Measurements from ENCODE around the gene MOB4.

DNA sequence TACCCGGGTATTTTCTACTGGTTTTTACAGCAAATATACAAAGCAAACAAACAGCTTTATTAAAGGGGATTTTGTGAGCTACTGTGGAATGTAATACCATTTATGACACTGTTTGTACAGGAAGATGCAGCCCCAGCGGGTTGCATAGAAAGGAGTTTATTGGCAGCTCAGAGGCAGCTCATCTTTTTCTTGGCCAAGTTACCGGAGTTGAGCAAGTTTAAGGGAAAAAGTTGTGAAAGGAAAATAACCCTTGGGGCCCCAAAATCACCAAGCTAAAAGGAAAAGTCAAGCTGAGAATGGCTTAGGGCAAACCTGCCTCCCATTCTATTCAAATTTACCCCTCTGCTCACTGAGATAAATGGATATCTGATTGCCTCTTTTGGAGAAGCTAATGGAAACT, 60.8 kb downstream of the MOB4 start:
- TF ChIP-seq POLR2A (IDR thresholded peaks at IDR 0.05), result no peak
- TF ChIP-seq, protein P1, sequence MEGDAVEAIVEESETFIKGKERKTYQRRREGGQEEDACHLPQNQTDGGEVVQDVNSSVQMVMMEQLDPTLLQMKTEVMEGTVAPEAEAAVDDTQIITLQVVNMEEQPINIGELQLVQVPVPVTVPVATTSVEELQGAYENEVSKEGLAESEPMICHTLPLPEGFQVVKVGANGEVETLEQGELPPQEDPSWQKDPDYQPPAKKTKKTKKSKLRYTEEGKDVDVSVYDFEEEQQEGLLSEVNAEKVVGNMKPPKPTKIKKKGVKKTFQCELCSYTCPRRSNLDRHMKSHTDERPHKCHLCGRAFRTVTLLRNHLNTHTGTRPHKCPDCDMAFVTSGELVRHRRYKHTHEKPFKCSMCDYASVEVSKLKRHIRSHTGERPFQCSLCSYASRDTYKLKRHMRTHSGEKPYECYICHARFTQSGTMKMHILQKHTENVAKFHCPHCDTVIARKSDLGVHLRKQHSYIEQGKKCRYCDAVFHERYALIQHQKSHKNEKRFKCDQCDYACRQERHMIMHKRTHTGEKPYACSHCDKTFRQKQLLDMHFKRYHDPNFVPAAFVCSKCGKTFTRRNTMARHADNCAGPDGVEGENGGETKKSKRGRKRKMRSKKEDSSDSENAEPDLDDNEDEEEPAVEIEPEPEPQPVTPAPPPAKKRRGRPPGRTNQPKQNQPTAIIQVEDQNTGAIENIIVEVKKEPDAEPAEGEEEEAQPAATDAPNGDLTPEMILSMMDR (IDR thresholded peaks at IDR 0.05), result no peak

Measured in tibial nerve (tissue), 3 donors.